ENCODE results near the gene B3GALT4.

The B3GALT4 gene

GRCh38 chr6:33288921-33289783, 12.2 kb downstream of the B3GALT4 start, which contains the start of the genes PFDN6 and WDR46:
Gene PFDN6 (plus strand): TSS chr6:33289601. CDS start chr6:33289857, 256 bp downstream.
Gene WDR46 (minus strand): TSS chr6:33289239. CDS start chr6:33289170, 69 bp downstream.
- in situ Hi-C loops (cut with MboI; ENCODE audit: low sequenced_read_pairs), result no loop called here

- in situ Hi-C loops (cut with MboI; ENCODE audit: low sequenced_read_pairs), result no loop called here
Observed at GRCh38 chr6:33289784-33290315, 12.9 kb downstream of the B3GALT4 start.

- in situ Hi-C loops (cut with MboI; ENCODE audit: low sequenced_read_pairs), result no loop called here
Observed at GRCh38 chr6:33290459-33290858, 13.5 kb downstream of the B3GALT4 start.

- in situ Hi-C loops (cut with MboI; ENCODE audit: low sequenced_read_pairs), result no loop called here
Observed at GRCh38 chr6:33292996-33293682, 16.2 kb downstream of the B3GALT4 start.

GRCh38 chr6:33294086-33294823, 17.3 kb downstream of the B3GALT4 start:
- in situ Hi-C loops (cut with MboI; ENCODE audit: low sequenced_read_pairs), result no loop called here

- in situ Hi-C loops (cut with MboI; ENCODE audit: low sequenced_read_pairs), result no loop called here
Observed at GRCh38 chr6:33295621-33296369, 18.9 kb downstream of the B3GALT4 start.

GRCh38 chr6:33296797-33297405, 20.0 kb downstream of the B3GALT4 start:
- in situ Hi-C loops (cut with MboI; ENCODE audit: low sequenced_read_pairs), result no loop called here

GRCh38 chr6:33297406-33297955, 20.6 kb downstream of the B3GALT4 start:
- in situ Hi-C loops (cut with MboI; ENCODE audit: low sequenced_read_pairs), result no loop called here

- in situ Hi-C loops (cut with MboI; ENCODE audit: low sequenced_read_pairs), result no loop called here
Observed at GRCh38 chr6:33297956-33298772, 21.2 kb downstream of the B3GALT4 start.

GRCh38 chr6:33298773-33299236, 21.9 kb downstream of the B3GALT4 start, which contains the start of gene RGL2:
Gene RGL2 (minus strand): TSS chr6:33298942. CDS start chr6:33298610, 332 bp downstream.
- in situ Hi-C loops (cut with MboI; ENCODE audit: low sequenced_read_pairs), result no loop called here

- in situ Hi-C loops (cut with MboI; ENCODE audit: low sequenced_read_pairs), result no loop called here
Observed at GRCh38 chr6:33299237-33299944, 22.5 kb downstream of the B3GALT4 start.

GRCh38 chr6:33301877-33302276, 25.0 kb downstream of the B3GALT4 start:
- in situ Hi-C loops (cut with MboI; ENCODE audit: low sequenced_read_pairs), result no loop called here

- in situ Hi-C loops (cut with MboI; ENCODE audit: low sequenced_read_pairs), result no loop called here
Observed at GRCh38 chr6:33304216-33304615, 27.3 kb downstream of the B3GALT4 start.

- in situ Hi-C loops (cut with MboI; ENCODE audit: low sequenced_read_pairs), result no loop called here
Observed at GRCh38 chr6:33305052-33305451, 28.1 kb downstream of the B3GALT4 start.

- in situ Hi-C loops (cut with MboI; ENCODE audit: low sequenced_read_pairs), result no loop called here
Observed at GRCh38 chr6:33306356-33306755, 29.4 kb downstream of the B3GALT4 start.

- in situ Hi-C loops (cut with MboI; ENCODE audit: low sequenced_read_pairs), result no loop called here
Observed at GRCh38 chr6:33312361-33313104, 35.6 kb downstream of the B3GALT4 start.

- in situ Hi-C loops (cut with MboI; ENCODE audit: low sequenced_read_pairs), result no loop called here
Observed at GRCh38 chr6:33313105-33313708, 36.3 kb downstream of the B3GALT4 start.

Measured in HL-60/S4 treated with retinoic acid at 250 ng/mL for 4 days and 3 days (cell line).